Globus pallidus (tissue), 1 donor: ENCODE results near the gene COL1A2.

Experiments used
- DNase-seq: peaks from one replicate; pipeline ENCODE4 v3.0.0-alpha.2; 2015; ENCODE audit warnings: low spot score

The COL1A2 gene

DNA sequence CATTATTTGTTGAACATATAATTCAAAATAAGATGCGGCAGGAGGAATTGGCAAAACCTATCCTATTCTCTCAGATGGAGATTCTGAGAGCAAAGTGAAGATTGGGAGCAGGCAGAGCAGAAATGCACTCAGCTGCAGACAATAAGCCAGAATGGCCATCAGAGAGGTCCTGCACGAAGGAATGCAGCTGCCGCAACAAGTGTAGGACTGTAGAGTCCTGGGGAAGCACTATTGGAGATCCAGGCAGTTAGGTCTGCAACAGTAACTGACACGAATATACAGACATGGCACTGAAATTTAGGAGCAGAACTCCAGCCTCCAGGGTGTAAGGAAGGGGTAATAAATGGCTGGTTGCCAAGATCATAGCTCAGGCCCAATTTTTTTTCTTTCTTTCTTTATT lies 10.4 kb upstream of the COL1A2 start:
- DNase-seq, result no peak

DNA sequence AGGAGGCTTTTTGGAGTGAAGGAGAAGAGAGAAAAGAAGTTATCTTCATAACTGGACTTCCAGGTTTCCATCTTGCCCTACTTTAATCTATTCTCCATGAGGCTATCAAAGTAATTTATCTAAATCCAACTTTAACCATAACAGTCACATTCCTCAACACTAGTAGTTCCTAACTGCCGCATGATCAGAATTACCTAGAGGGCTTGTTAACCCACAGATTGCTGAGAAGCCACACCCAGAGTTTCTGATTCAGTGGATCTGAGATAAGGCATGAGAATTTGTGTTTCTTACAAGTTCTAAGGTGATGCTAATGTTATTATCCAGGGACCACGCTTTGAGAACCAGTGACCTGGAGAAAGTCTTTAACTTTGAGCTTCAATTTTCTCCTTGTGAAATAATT lies 8.3 kb upstream of the COL1A2 start:
- DNase-seq, result no peak

- DNase-seq, result no peak
Measured at GRCh38 chr7:94388540-94388939, 6.2 kb upstream of the COL1A2 start.

- DNase-seq, result no peak
Measured at GRCh38 chr7:94389381-94389780, 5.3 kb upstream of the COL1A2 start.

DNA sequence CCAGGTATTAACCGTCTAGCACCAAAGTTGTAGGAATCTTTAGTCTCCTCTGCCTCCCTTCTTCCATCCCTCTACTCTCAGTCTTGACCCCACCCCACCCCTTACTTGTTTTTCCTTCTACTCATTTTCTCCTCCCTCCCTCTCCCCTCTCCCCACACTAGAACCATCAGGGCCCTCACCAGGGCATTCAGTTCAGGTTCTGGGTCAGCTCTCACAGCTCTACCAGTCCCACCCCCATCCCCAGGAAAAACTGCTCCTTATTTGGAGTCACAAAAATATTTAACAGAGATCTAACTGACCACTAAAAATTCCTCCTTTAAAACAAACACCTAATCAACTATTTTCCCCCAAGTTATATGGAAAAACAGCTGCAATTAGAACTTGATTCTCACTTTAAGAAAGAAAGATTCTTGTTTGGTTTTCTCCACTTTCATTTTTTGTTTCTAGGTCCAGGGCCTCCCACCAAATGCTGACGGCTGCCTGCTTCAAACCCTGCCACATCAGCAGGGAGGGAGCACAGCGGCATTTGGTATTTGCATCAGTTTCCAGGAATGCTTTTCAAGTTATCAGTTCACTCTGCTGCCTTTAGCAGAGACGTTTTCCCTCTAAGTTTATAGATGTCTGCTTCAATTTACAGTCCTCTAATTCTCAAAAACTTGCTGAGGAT lies 2.8 kb upstream of the COL1A2 start:
- no peak for DNase-seq

DNA sequence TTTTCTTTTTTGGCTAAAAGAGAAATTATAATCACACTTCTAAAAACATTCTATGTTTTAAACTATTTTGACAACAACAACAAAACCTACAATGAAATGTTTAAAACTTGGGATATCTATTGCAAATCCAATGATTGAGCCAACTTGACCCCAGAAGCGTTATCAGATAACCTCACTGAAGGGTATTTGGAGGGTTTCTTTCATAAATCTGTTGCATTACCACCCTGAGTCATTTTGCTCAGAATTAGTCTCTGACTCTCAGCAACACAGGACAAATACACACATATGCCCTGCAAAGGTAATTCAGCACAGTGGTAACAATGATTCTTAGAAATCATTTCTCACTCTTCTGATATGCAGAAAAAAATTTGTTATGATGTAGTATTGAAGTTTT lies 2.3 kb upstream of the COL1A2 start:
- DNase-seq, result no peak

DNA sequence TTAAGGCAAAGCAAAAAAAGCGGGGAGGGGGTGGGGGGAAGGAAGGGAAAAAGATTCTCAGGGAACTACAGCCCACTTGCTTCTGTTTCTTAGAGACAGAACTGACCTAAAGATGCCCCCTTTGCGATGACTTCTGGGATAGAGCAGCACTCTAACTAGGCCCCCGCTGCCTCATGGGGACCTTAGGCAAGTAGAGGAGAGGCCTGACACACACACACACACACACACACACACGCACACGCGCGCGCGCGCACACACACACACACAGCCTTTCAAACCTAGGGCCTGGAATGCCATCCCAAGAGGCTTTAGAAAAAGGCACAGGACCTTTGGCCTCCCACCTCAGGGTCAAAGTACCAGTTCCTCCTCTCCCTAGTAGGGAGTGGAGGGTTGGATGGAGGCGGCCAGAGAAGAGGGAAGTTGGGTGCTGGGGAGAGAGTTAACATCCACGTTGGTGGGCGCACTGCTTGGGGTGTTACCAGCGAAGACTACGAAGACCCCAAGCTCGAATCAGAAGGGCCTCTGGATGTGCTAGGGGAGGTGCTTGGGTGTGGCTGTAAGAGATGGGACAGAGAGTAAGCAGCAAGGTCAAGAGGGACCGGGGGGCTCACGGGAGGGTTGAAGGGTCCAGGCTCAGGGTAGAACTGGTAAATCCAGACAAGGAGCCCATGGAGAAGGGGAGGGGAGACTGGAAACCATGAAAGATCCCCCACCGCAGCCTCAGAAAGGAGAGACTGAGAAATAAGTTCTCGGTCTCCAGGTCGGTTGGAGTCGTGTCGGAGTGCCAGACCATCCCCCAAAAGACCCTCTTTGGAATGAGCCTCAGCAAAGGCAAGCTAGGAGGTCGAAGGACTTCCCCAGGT lies 1.2 kb upstream of the COL1A2 start:
- no peak for DNase-seq

- no peak for DNase-seq
Measured at GRCh38 chr7:94394109-94394436, 622 bp upstream of the COL1A2 start.

- DNase-seq, result peak; percentile 54
Measured at GRCh38 chr7:94395141-94396036, 694 bp downstream of the COL1A2 start.

DNA sequence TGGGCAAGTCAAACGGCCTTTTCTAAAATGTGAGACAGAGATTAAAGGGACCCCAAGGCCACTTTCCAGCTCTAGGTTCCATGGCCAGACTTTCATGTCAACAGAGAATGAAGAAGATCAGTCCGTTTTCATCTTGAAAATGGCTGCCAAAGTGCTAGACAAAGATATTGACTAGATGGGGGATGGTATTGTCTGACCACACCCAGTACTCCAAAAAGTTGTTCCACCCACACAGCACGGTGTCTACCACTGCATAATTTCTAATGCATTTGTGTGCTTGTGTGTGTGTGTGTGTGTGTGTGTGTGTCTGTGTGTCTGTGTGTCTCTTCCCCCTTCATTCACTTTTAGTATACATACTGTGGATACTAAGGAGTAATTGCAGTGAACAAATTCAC lies 1.3 kb downstream of the COL1A2 start:
- no peak for DNase-seq

GRCh38 chr7:94396596-94396995 lies 1.9 kb downstream of the COL1A2 start:
- DNase-seq, result no peak

DNA sequence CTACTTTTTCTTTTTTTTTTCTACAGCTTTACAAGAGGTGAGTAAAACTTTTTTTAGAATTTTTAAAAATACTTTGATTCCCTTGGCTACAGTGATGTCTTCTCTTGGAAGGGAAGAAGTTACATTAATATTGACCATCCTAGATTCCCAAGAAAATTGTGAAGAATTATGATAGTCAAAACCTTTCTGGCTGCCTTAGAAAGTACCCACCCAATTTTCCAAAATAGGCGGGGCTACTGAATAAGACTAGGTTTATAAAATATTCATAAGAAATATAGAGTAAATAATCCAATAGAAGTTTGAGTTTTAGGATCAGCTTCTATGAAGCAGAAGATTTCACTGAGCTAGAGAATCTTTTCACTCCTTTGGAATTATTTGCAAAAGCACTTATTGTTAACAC lies 3.0 kb downstream of the COL1A2 start:
- no peak for DNase-seq

DNA sequence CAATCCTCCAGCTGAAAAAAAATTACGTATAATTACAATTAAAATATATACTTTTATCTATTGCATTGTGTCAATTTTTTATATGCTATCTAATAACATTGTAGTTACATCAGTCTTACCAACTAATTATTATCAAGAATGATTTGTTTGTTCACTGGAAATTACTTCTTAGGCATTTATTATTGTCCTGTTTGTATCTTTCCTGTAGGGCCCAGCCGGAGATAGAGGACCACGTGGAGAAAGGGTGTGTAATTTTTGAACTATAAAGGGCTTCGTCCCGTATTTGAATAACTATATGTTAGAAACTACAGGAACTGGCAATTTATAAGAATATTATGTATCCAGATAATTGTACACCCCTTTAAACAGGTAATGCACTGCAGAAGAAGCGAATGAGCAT lies 4.1 kb downstream of the COL1A2 start:
- DNase-seq, result no peak

GRCh38 chr7:94400022-94400421 lies 5.3 kb downstream of the COL1A2 start:
- DNase-seq, result no peak

DNA sequence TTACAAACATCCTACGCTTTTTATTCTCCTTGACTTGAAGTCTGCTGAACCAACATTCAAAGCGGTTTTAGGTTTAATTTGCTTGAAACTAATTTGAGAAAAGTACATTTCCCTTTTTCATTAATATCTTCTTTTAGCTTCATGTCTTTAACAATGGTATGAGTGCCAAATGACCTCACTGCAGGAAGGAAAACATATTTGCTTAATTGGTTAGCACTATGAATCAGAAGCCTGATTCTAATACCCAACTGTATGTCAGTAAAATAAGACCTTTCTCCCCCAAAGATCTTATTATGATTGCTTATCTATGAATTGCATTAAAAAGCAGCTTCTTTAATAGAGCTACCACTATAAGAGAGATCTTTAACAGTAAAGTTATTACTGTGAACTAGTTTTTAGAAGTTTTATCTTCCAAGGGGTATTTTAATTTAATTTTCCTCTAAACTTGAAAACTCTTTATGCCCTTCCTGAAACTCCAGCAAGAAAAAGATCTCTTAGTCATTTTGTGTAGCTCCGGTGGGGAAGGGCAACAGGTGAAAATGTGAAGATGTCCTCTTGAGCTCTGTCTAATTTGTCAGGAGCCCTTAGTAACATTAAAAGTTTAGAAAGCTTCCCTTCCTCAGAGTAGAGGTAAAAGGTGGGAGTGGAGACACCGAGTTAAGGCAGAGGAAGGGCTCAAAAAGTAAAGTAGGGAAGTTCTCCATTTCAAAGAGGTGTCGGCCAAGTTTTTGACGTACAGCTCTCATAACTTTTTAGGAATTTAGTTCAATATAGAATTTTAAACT lies 6.1 kb downstream of the COL1A2 start:
- DNase-seq, result no peak

DNA sequence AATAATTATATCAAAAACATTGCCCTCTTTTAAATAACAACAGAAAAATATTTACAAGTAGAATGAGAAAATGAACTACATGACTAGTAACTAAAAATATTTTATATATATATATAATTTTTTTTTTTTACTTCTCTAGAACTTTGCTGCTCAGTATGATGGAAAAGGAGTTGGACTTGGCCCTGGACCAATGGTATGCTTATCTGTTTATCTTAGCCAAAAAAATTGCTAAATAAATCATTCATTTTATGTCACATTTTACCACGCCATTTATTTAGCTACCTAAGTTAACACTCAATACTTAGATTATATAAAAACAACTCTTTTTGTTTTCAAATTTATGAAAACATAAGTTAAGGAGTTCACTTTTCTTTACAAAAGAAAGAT lies 6.7 kb downstream of the COL1A2 start:
- DNase-seq, result no peak

DNA sequence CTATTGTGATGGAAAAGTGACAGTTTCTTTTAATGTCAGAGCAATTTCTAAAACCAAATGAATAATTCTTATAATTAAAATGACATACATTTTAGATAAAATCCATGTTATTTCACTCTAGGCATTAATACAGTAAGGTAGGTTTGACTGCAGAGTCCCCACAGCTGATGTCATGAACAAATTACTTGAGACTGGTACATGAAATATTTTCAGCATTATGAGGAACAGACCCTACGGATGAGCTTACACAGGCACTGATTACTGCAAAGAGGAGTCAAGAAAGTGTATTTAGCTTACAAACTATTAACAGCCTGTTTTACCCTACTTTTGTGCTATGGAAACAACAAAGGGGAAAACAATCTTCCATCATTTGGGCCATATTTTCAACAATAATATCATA lies 8.9 kb downstream of the COL1A2 start:
- DNase-seq, result no peak

- DNase-seq, result no peak
Measured at GRCh38 chr7:94405506-94405905, 10.8 kb downstream of the COL1A2 start.

DNA sequence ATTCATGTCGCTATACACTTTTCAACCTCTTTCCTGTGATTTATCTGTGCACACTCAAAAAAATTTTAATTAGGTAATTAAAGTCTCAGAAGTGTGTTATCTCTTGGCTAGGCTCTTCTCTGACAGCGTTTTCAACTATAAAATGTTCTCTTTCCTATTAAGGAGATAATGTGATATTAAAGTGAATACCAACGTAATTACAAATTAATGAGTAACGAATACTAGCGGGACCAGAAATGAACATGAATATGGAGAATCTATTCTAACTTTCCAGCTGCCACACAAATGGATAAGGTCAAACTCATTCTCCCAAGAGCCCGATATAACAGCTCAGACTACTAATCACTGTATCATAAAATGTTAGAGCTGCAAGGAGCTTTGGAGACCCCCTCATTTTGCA lies 12.0 kb downstream of the COL1A2 start:
- no peak for DNase-seq

GRCh38 chr7:94409200-94409948 lies 14.7 kb downstream of the COL1A2 start:
- DNase-seq, result no peak
